Gastroesophageal sphincter (tissue), 3 donors: ENCODE measurements around the gene TRMT10C.

Experiments used
- CTCF ChIP-seq, 4 experiments: fragments of 200-600 bp in 2 of 4; fragments of 450-650 bp in 2 of 4; sonication (generic) in 1 of 4; IDR thresholded peaks; one replicate each; pipeline ENCODE4 v1.5.1; 2017 to 2019; ENCODE audit warnings: antibody characterized with exemption in 4 of 4, mild to moderate bottlenecking in 2 of 4, moderate library complexity in 2 of 4
- EP300 ChIP-seq: sonication (generic); formaldehyde crosslinking; IDR thresholded peaks from one replicate; pipeline ENCODE4 v1.6.1; 2017; ENCODE audit warnings: antibody characterized with exemption, mild to moderate bottlenecking
- POLR2A ChIP-seq, 2 donors: fragments of 450-650 bp; IDR thresholded peaks; one replicate each; pipeline ENCODE4 v1.6.1; 2017; ENCODE audit warnings: antibody characterized with exemption in 2 of 2, mild to moderate bottlenecking in 2 of 2, moderate library complexity in 1 of 2

GRCh38 chr3:101513419-101513986 lies 48.2 kb upstream of the TRMT10C start:
- no peak for TF ChIP-seq CTCF (IDR thresholded peaks at IDR 0.05)
- TF ChIP-seq POLR2A (IDR thresholded peaks at IDR 0.05), result no peak
- no peak for TF ChIP-seq EP300
